Activated T-helper 1 cell treated with Interleukin-2 at 50 U/mL for 16 hours (primary cell): ENCODE data around the gene PRKCA.
"Not testable (repeated sequence)": the region's sequence is repeated elsewhere in the genome, so short reads cannot be mapped to it uniquely, and the experiment has no call there.

Experiments used
- DNase-seq: peaks from one replicate; pipeline ENCODE4 v3.0.0-alpha.2; 2020; ENCODE audit warnings: low read depth

PRKCA gene

DNA sequence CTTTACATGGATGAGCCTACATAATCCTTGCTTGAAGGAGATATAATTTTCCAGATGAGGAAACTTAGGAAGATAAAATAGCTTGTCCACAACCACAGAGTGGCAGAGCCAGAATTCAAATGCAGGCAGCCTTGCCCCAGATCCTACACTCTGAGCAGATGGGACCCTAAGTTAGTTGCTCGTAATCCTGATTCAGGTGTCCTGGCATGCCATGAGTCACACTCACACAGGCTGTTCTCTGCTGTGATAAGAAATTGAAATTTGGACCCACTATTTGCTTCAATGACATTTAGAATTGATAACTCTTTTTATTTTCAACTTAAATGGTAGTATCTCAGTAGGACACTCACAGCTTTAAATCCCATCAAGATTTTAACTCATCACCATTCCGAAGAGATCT lies 381.8 kb downstream of the PRKCA start:
- DNase-seq, result no peak

DNA sequence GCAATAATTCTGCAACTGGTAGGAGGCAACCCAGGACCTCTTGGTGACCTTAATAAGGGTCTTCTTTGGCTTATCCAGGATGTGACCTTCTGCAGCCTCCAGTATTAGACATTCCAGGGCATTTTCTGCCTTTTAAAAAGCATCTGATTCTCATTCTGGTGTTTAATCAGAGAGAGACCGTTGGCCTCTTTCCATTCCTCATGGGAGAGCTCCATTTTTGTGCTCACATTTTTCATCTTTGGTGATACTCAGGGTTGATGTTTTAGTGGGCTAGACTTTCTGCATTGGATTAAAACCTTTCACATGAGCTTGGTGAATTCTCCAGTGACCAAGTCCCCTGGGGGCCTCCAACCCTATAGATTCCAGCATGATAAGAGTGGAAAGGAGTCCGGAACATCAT lies 382.3 kb downstream of the PRKCA start:
- no peak for DNase-seq

DNA sequence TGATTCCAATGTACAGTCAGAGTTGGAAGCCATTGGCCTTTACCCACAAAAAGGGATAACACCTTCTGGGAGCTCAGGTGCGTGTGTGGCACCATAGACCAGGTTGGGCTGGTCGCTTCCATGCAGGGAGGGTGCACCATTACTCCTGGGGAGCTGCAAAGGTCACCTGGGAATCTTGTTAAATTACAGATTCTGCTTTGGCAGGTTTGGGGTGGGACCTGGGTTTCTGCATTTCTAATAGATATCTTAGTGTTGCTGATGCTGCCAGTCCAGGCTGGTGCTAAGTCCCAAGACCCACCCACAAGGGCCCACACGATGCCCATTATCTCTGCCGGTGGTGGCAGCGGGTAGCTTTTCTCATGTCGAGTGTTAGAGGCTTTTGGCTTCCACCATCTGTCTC lies 384.2 kb downstream of the PRKCA start:
- no peak for DNase-seq

- no peak for DNase-seq
These were observed 385.3 kb downstream of the PRKCA start for GRCh38 chr17:66687570-66688284.

DNA sequence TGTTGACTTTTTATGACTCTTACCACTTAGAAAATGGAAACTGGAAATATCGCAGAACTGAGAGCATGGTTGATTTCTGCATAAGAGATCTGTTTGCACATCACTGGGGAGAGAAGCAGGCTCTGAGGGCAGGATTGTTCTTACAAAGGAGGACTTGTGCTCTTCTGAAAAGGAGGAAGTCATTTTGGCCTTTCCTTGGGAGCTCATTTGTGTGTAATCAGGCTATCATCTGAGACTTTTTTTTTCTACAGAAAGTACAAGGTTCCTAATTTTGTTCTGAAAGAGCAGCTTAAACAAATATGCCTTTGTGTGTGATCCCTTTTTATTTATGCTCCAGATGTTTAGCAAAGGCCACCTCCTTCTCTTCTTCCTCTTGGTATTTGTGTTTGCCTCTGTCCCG lies 386.8 kb downstream of the PRKCA start:
- no peak for DNase-seq

DNA sequence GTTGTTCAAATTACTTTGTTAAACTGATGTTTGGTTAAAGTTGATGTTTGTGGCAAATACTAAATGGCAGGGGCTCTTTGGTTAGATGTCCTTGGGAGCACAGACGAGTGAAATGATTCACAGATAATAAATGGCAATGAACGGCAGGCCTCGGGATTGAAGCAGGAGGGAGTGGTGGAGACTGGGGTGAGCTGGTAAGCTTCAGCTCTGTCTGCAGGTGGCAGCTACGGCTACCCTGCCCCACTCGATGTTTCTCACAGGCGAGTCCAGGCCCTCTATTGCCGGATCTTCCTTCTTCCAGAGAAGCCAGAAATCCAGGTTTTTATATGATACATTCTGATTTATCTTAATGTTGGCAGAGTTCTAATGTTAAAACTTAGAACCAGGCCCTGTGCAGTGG lies 387.8 kb downstream of the PRKCA start:
- DNase-seq, result no peak

DNA sequence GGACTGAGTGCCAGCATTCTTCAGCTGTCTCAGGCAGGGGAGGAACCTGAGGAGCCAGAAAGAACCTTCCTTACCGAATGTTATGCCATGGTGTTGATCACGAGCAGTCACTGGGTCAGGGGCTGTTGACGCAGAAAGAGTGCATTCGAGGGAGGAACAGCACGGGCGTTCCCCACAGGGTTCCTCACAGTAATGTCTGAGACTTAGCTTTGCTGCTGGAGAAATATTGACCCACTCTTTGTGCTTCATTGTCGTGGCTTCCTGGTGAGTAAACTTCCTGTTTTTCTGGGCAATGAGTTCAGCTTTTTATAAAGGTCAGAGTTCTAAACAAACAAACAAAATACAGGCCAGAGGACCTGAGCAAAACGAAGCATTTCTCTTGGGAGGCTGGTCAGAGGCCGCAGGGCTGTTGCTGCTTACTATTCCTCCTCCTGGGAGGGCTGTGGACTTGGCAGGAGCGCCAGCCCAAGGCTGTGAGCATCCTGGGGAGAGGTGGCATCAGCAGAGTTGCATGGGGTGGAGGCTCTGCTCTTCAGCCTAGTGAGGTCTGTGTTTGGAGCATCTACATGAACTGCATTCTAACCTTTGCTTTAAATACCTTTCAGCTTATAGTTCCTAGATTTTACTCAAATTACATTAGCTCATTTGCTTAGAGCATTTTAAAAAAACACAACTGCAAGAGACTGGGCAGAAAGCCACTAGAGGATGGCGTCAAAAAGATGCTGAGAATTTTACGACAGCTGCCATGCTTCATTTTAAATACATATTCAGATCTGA lies 389.4 kb downstream of the PRKCA start:
- no peak for DNase-seq

- no peak for DNase-seq
These were observed 389.9 kb downstream of the PRKCA start for GRCh38 chr17:66692421-66692690.

DNA sequence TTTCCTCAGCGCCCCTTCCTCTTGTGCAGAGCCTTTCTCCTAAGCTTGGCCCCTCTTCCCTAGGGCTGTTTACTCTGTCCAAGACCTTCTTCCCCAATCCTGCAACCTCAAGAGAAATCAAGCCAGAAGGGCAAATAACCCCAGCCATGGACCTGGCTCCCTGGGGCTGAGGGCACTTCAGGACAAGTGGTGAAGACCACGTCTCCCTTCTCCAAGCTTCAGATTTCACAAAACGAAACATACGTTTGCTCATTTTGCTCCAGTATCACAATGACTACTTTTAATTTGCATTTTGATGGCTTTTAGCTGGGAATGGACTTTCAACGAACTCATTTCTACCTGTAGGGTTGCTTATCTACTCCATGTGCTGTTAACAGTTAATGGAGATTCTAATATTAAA lies 392.7 kb downstream of the PRKCA start:
- no peak for DNase-seq

- DNase-seq, result no peak
These were observed 395.9 kb downstream of the PRKCA start for GRCh38 chr17:66698270-66698669.

- DNase-seq, result no peak
These were observed 399.0 kb downstream of the PRKCA start for GRCh38 chr17:66701462-66701861.

DNA sequence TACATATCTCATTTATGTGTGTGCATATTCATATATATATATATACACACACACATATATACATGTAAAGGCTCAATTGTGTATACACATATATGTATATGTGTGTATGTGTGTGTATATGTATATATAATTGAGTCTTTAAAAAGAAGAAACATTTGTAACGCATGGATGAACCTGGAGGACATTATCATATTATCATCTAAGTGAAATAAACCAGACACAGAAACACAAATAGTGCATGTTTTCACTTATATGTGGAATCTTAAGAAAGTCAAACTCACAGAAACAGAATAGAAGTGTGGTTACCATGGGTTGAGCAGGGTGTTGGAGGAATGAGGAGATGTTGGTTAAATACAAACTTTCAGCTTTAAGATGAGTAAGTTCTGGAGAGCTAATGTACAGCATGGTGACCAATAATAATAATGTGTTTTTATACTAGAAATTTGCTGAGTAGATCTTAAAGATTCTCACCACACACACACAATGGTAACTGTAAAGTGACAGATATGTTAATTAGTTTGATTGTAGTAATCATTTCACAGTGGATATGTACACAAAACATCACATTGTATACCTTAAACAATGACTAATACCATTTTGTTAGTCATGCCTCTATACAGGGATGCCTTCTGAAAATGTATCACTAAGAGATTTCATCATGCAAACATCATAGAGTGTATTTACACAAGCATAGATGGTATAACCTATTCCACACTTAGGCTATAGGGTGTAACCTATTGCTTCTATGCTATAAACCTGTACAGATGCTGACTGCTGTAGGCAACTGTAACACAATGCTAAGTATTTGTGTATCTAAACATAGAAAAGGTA lies 399.9 kb downstream of the PRKCA start:
- DNase-seq, result no peak

DNA sequence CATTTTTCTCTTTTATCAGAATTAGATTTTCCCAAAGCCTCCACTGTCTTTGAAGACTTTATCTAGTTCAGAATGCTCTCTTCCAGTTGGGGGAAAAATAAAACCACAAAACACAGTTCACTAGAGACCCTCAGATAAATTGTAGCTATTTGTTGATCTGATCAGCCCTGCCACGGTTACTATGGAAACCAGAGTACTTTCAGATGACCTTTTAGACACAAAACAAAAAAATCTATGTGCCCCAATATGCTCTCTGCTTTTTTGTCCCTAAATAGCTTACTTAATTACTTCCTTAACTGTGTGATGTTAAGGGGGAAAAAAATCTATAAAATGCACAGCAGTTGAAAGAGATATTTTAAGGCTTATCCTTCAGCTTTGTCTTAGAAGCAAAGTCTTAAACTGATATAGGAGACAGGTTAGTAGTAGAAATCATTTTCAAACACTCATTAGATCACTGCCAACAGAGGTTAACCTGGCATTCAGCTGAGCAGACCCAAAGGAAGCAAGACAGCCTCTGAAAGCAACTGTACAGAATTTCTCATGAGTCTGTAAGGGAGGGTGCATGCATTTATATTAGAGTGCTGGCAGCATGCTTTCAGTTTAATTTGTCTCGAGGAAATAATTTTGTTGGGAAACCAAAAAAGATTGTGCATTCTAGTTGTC lies 402.6 kb downstream of the PRKCA start:
- DNase-seq, result no peak

- no peak for DNase-seq
These were observed 404.5 kb downstream of the PRKCA start for GRCh38 chr17:66706851-66707450.

GRCh38 chr17:66711401-66711800 lies 409.0 kb downstream of the PRKCA start:
- DNase-seq, result no peak

DNA sequence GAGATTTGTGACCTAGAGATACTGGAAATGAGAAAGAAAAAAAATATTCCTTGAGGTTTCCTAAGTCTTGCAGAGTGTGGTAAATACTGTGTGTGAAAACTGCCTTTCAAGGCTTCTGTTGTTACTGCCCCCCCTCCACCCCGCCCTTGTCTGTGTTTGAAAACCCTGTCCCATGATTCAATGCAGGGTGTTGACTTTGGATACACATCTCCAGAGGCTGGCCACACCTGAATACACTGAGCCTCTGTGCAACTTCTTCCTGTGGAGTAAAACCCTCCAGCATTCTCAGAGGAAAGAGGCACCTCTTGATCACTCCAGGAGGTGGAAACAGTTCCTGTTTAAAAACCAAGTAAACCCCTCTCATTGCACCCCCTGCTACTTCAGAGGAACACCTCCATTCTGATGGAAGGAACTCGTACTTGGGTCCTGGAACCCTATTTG lies 409.5 kb downstream of the PRKCA start:
- no peak for DNase-seq

GRCh38 chr17:66712453-66712852 lies 410.0 kb downstream of the PRKCA start:
- no peak for DNase-seq

GRCh38 chr17:66713021-66713532 lies 410.7 kb downstream of the PRKCA start:
- DNase-seq, result not testable (repeated sequence)

DNA sequence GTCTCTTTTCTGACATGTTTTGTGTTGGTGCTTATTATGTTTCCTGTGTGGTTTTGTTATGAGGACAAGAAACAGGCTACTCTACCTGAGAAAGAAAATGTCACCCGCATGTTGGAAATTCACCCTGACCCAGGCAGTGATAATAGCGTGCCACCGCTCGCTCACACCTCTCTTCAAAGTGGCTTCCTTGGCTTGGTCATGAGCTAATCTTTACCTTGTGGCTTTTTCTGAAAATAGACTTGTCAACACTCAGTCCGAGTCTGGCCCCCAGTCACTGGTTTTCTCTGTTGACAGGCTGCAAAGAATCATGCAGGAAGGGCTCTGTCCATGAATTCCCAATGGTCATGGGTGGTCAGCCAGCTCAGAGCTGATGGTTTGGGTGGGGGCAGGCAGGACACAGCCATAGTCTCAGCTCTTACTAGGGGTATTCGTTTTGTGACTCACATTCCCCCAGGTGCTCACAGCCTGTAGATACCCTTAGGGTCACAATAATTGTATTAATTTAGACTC lies 411.2 kb downstream of the PRKCA start:
- DNase-seq, result no peak

GRCh38 chr17:66714046-66715023 lies 411.9 kb downstream of the PRKCA start:
- no peak for DNase-seq
